ENCODE measurements around the gene XRCC1. TPM values are rescaled to one million over a fixed set of nuclear protein-coding genes. Genes with fewer than 3 reads are reported as not detected.

The XRCC1 gene
- total RNA-seq, 1 experiment from 2014 or later: 38.0 TPM

DNA sequence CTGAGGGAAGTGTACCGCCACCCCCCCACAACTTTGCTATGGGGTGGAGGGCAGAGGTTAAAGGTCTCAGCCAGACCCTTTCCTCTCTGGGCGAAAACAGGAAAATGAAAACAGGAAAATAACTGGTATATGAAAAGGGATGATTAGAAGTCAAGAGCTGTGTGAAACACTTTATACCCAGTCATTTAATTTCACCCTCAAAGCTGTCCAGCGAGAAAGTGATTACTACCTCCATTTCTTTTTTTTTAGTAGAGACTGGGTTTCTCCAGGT is 70.2 kb downstream of the XRCC1 start:
- DNase-seq: no peak
- H3K27me3 ChIP-seq (ENCODE audit: insufficient read depth, low read length): peaks cover 4% of the 10 kb centered on the region; the same call in 1 of the 2 replicates
- Mint-ChIP-seq H3K27ac (no peak overlapping the region), H3K27me3 (ENCODE audit: low read depth) (peaks cover 12% of the 10 kb centered on the region), H3K36me3 (ENCODE audit: insufficient read depth in 1 of 3, low read depth in 3 of 3) (peaks cover 7 to 10% (median 9%) of the 10 kb centered on the region in 3 experiments; a peak in 5 of 7 replicates), H3K4me3 (peak overlapping the region; percentile 73 to 87), H3K4me1 (peaks cover 12 to 25% of the 10 kb centered on the region in 2 experiments), H3K9me3 (no peaks in the 10 kb centered on the region; a peak in 1 of 5 replicates)
- no peak overlapping the region; the same call in 1 of the 2 replicates for H2BK15ac ChIP-seq (ENCODE audit: low read depth, low read length)
- no peak overlapping the region for H4K8ac ChIP-seq (replicated peaks; ENCODE audit: insufficient read length, low read depth, low read length)
- H3K4me1 ChIP-seq (ENCODE audit: insufficient read depth, low read length): no peaks in the 10 kb centered on the region
- H2AK5ac ChIP-seq (ENCODE audit: insufficient read length, low read length): no peak overlapping the region
- no peak overlapping the region for H2BK20ac ChIP-seq (ENCODE audit: low read depth, low read length, poor library complexity, severe bottlenecking)
- peak overlapping the region; percentile 98 for H3K4me2 ChIP-seq (ENCODE audit: insufficient read depth, insufficient read length, low read length)
- H2AFZ ChIP-seq (ENCODE audit: low read length): no peak overlapping the region
- no peak overlapping the region for H2BK120ac ChIP-seq (ENCODE audit: low read depth, low read length, poor library complexity, severe bottlenecking)
- no peak overlapping the region for H4K5ac ChIP-seq (ENCODE audit: insufficient read length, low read depth, low read length)
- no CpG with 5 or more reads among the region's 3 CpGs for WGBS (ENCODE audit: extremely low coverage, insufficient read length, low lambda C conversion rate)
- TF ChIP-seq, protein P1, sequence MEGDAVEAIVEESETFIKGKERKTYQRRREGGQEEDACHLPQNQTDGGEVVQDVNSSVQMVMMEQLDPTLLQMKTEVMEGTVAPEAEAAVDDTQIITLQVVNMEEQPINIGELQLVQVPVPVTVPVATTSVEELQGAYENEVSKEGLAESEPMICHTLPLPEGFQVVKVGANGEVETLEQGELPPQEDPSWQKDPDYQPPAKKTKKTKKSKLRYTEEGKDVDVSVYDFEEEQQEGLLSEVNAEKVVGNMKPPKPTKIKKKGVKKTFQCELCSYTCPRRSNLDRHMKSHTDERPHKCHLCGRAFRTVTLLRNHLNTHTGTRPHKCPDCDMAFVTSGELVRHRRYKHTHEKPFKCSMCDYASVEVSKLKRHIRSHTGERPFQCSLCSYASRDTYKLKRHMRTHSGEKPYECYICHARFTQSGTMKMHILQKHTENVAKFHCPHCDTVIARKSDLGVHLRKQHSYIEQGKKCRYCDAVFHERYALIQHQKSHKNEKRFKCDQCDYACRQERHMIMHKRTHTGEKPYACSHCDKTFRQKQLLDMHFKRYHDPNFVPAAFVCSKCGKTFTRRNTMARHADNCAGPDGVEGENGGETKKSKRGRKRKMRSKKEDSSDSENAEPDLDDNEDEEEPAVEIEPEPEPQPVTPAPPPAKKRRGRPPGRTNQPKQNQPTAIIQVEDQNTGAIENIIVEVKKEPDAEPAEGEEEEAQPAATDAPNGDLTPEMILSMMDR (conservative IDR thresholded peaks at IDR 0.05): no peak
- no peak overlapping the region for H3T11ph ChIP-seq (ENCODE audit: low read length)
- no peaks in the 10 kb centered on the region for H3K79me2 ChIP-seq (ENCODE audit: insufficient read depth, low read length)
- H2BK12ac ChIP-seq (ENCODE audit: insufficient read length, low read depth, low read length): no peak overlapping the region
- no peak overlapping the region for H3K23ac ChIP-seq (ENCODE audit: insufficient read length, low read depth, low read length)
- no peak overlapping the region for H3K27ac ChIP-seq (ENCODE audit: insufficient read length, low read depth, low read length)
- H4K91ac ChIP-seq (ENCODE audit: insufficient read length, low read depth, low read length): no peak overlapping the region
- no peaks in the 10 kb centered on the region for H4K20me1 ChIP-seq (ENCODE audit: control insufficient read depth, insufficient read depth, insufficient read length)
- no peak overlapping the region for H2BK5ac ChIP-seq (ENCODE audit: insufficient read length, low read length)
- H3K23me2 ChIP-seq (ENCODE audit: insufficient read length, low read depth, low read length, poor library complexity, severe bottlenecking): peaks cover 21% of the 10 kb centered on the region
- H3K14ac ChIP-seq (ENCODE audit: insufficient read depth, low read length): no peak overlapping the region
- peak overlapping the region; percentile 28 for H3K9ac ChIP-seq (ENCODE audit: extremely low read depth, insufficient read length, low read length)
- no peaks in the 10 kb centered on the region for H3K9me3 ChIP-seq (ENCODE audit: control insufficient read depth, low read depth, low read length)
- H3K4ac ChIP-seq (ENCODE audit: low read depth, low read length): no peak overlapping the region
- H3K56ac ChIP-seq (ENCODE audit: insufficient read length, low read depth, low read length): no peak overlapping the region
- H3K79me1 ChIP-seq (ENCODE audit: insufficient read depth, low read depth, low read length, poor library complexity, severe bottlenecking): no peaks in the 10 kb centered on the region
- no peak overlapping the region for H3K18ac ChIP-seq (ENCODE audit: insufficient read length, low read depth, low read length)

Measured in H9 (cell line).